Stomach (tissue), 9 donors: ENCODE data around the gene AK5. TPM values are rescaled to one million over a fixed set of nuclear protein-coding genes. Genes with fewer than 3 reads are reported as not detected.

Experiments
- DNase-seq, 2 donors: peaks; one replicate each; pipeline versions ENCODE4 v3.0.0 to v3.0.0-alpha.2; 2013 to 2019
- H3K27ac ChIP-seq, 5 donors: fragments of 200-600 bp in 4 of 5; sonication (generic) in 4 of 5; one replicate each; pipeline ENCODE4 v1.5.1; 2013 to 2019; ENCODE audit warnings: mild to moderate bottlenecking in 1 of 5, moderate library complexity in 1 of 5
- H3K27me3 ChIP-seq, 3 donors: fragments of 200-600 bp; sonication (generic); one replicate each; pipeline ENCODE4 v1.5.1; 2017 to 2019; ENCODE audit warnings: mixed run types in 1 of 3
- H3K36me3 ChIP-seq, 4 donors: fragments of 200-600 bp; sonication (generic); 1 replicate in 3 of 4; 2 replicates in 1 of 4; pipeline ENCODE4 v1.5.1; 2016 to 2019
- H3K4me1 ChIP-seq, 4 donors: fragments of 200-600 bp; sonication (generic); one replicate each; pipeline ENCODE4 v1.5.1; 2016 to 2019
- H3K4me3 ChIP-seq, 4 donors: fragments of 200-600 bp; sonication (generic) in 3 of 4; one replicate each; pipeline ENCODE4 v1.5.1; 2016 to 2019; ENCODE audit warnings: mild to moderate bottlenecking in 1 of 4
- H3K9me3 ChIP-seq, 4 donors: fragments of 200-600 bp; sonication (generic); one replicate each; pipeline ENCODE4 v1.5.1; 2016 to 2019
- CTCF ChIP-seq, 7 experiments: fragments of 450-650 bp in 4 of 7; fragments of 200-600 bp in 3 of 7; sonication (generic) in 3 of 7; IDR thresholded peaks; one replicate each; pipeline ENCODE4 v1.5.1; 2016 to 2019; ENCODE audit warnings: antibody characterized with exemption in 7 of 7, control low read depth in 2 of 7, mild to moderate bottlenecking in 1 of 7
- EP300 ChIP-seq: sonication (generic); formaldehyde crosslinking; IDR thresholded peaks from one replicate; pipeline ENCODE4 v1.6.1; 2017; ENCODE audit warnings: antibody characterized with exemption
- POLR2A ChIP-seq, 4 donors: fragments of 450-650 bp; IDR thresholded peaks; one replicate each; pipeline ENCODE4 v1.6.1; 2016; ENCODE audit warnings: antibody characterized with exemption in 4 of 4, control low read depth in 2 of 4, mild to moderate bottlenecking in 1 of 4, moderate library complexity in 1 of 4
- POLR2AphosphoS5 ChIP-seq, 3 donors: sonication (generic); formaldehyde crosslinking; IDR thresholded peaks; one replicate each; pipeline ENCODE4 v1.6.1; 2016; ENCODE audit warnings: antibody characterized with exemption in 3 of 3
- WGBS, 5 donors: extraction: QIAGEN DNeasy Blood & Tissue Kit in 3 of 5; methylation state at CpG; one replicate each; pipeline versions ENCODE4 v1.1.5 to v1.1.7; 2013 to 2018; 5-methylcytosine and 5-hydroxymethylcytosine counted together
- intact Hi-C: fragments of 100-400 bp; cut with DNase I; formaldehyde crosslinking; loops from one replicate; pipeline ENCODE4 v1.15.1; 2023; ENCODE audit warnings: low total_unique reads
- polyA plus RNA-seq, 3 donors: library from polyadenylated mRNA; stranded (reverse); fragments of 200-250 nt; gene quantifications; one replicate each; pipeline ENCODE4 v1.2.3, GENCODE V29; 2013
- total RNA-seq, 5 donors: library from RNA; depleted of rRNA; stranded (reverse); fragments of >200 nt; gene quantifications; one replicate each; pipeline versions ENCODE4 v1.1.0 to v1.2.3, GENCODE V29; 2014 to 2016
- donor health status: healthy with polysubstance abuse.
- donor health status: Bipolar disorder and iron deficiency.
- donor health status: healthy.

The AK5 gene
- total and polyA plus RNA-seq, 8 donors = 0.23 to 5.0 (median 1.3) TPM; not detected in 3

GRCh38 chr1:77430966-77431690 lies 149.3 kb downstream of the AK5 start:
- intact Hi-C loops = no loop called here
- Histone ChIP-seq H3K27me3 (no peaks in the 10 kb centered on the region), H3K27ac (no peak overlapping the region), H3K36me3 (no peaks in the 10 kb centered on the region), H3K9me3 (peaks cover 0 to 14% (median 8%) of the 10 kb centered on the region in 4 donors), H3K4me3 (no peak overlapping the region), H3K4me1 (no peaks in the 10 kb centered on the region)
- no peak for TF ChIP-seq EP300
- TF ChIP-seq CTCF (IDR thresholded peaks at IDR 0.05) = no peak
- TF ChIP-seq POLR2A (IDR thresholded peaks at IDR 0.05) = no peak
- no peak for TF ChIP-seq POLR2AphosphoS5 (IDR thresholded peaks at IDR 0.05)
- WGBS, 5 donors = 60 to 75% (median 71%) methylated on average over 4 of the region's 4 CpGs
- peak in 1 of 2 donors; percentile 19 for DNase-seq

GRCh38 chr1:77433934-77434333 lies 152.1 kb downstream of the AK5 start:
- no peak for DNase-seq
- Histone ChIP-seq H3K4me1 (peaks cover 0 to 18% (median 7%) of the 10 kb centered on the region in 4 donors), H3K27me3 (no peaks in the 10 kb centered on the region), H3K36me3 (no peaks in the 10 kb centered on the region), H3K4me3 (no peak overlapping the region), H3K9me3 (no peaks in the 10 kb centered on the region), H3K27ac (no peak overlapping the region)
- 94 to 98% (median 96%) methylated on average over 3 of the region's 3 CpGs for WGBS, 5 donors
- no peak for TF ChIP-seq POLR2A (IDR thresholded peaks at IDR 0.05)
- no peak for TF ChIP-seq EP300
- TF ChIP-seq POLR2AphosphoS5 (IDR thresholded peaks at IDR 0.05) = no peak
- TF ChIP-seq CTCF (IDR thresholded peaks at IDR 0.05) = no peak
- intact Hi-C loops = no loop called here

GRCh38 chr1:77434967-77435366 lies 153.1 kb downstream of the AK5 start:
- no peak overlapping the region for H3K27ac ChIP-seq
- intact Hi-C loops = no loop called here
- H3K9me3 ChIP-seq = no peaks in the 10 kb centered on the region
- no peak overlapping the region for H3K4me3 ChIP-seq
- WGBS, 5 donors = 72 to 86% (median 79%) methylated on average over 2 of the region's 2 CpGs
- no peaks in the 10 kb centered on the region for H3K27me3 ChIP-seq
- peaks cover 0 to 19% (median 7%) of the 10 kb centered on the region in 4 donors for H3K4me1 ChIP-seq
- no peak for DNase-seq
- TF ChIP-seq POLR2AphosphoS5 (IDR thresholded peaks at IDR 0.05) (no peak), EP300 (no peak), POLR2A (IDR thresholded peaks at IDR 0.05) (no peak), CTCF (IDR thresholded peaks at IDR 0.05) (no peak)
- no peaks in the 10 kb centered on the region for H3K36me3 ChIP-seq

GRCh38 chr1:77438236-77438913 lies 156.6 kb downstream of the AK5 start:
- intact Hi-C loops = no loop called here
- WGBS, 5 donors = 20 to 34% (median 26%) methylated on average over 4 of the region's 4 CpGs
- Histone ChIP-seq H3K36me3 (no peaks in the 10 kb centered on the region), H3K27me3 (no peaks in the 10 kb centered on the region), H3K4me3 (peak overlapping the region in 1 of 4 donors; percentile 16), H3K27ac (peak overlapping the region in 1 of 5 donors; percentile 7), H3K9me3 (peaks cover 0 to 15% (median 7%) of the 10 kb centered on the region in 4 donors), H3K4me1 (peaks cover 0 to 19% (median 7%) of the 10 kb centered on the region in 4 donors)
- TF ChIP-seq CTCF (IDR thresholded peaks at IDR 0.05) = no peak
- TF ChIP-seq EP300 = no peak
- no peak for TF ChIP-seq POLR2A (IDR thresholded peaks at IDR 0.05)
- no peak for TF ChIP-seq POLR2AphosphoS5 (IDR thresholded peaks at IDR 0.05)
- DNase-seq = peak in 1 of 2 donors; percentile 71
